ENCODE results near the gene CSH1. TPM values are rescaled to one million over a fixed set of nuclear protein-coding genes. Genes with fewer than 3 reads are reported as not detected.
A peak's percentile ranks its signal among the peaks of the same experiment; 100 is the strongest.

CSH1 gene
- total and polyA plus RNA-seq, 2 donors (not counting 3 experiments of a cell fraction or from before 2014, with no cell fraction given): not detected

GRCh38 chr17:63930951-63931575 is 34.7 kb upstream of the CSH1 start:
- no peaks in the 10 kb centered on the region for H3K79me2 ChIP-seq (ENCODE audit: control insufficient read depth, insufficient read depth, low read length)
- no peaks in the 10 kb centered on the region for H3K27me3 ChIP-seq (ENCODE audit: control insufficient read depth in 2 of 2, insufficient read depth in 2 of 2, low read length in 2 of 2)
- POLR2A ChIA-PET: no interaction called here
- H2AFZ ChIP-seq (ENCODE audit: low read depth, low read length): peak overlapping the region; percentile 53
- no peak for DNase-seq (ENCODE audit: low read depth, low spot score)
- H3K36me3 ChIP-seq (ENCODE audit: control insufficient read depth in 2 of 2, extremely low read depth in 1 of 2, insufficient read depth in 2 of 2, low read length in 2 of 2): no peaks in the 10 kb centered on the region
- no peak overlapping the region for H3K4me3 ChIP-seq (replicated peaks in 1 of 3; ENCODE audit: insufficient read depth in 1 of 3, low read depth in 1 of 3, low read length in 3 of 3)
- no TSS peak for BruUV-seq (replicated peaks)
- H3K9ac ChIP-seq (replicated peaks; ENCODE audit: extremely low read depth, insufficient read depth, low read length): no peak overlapping the region
- no peaks in the 10 kb centered on the region for H4K20me1 ChIP-seq (replicated peaks; ENCODE audit: control insufficient read depth, extremely low read depth, insufficient read depth, low read length)
- no peak for TF ChIP-seq FOS (IDR thresholded peaks at IDR 0.05; ENCODE audit: borderline replicate concordance, insufficient read depth, low read length)
- TF ChIP-seq EZH2 (IDR thresholded peaks at IDR 0.05; ENCODE audit: borderline replicate concordance, low read depth, low read length, severe bottlenecking): no peak
- TF ChIP-seq POLR2A (IDR thresholded peaks at IDR 0.05; ENCODE audit: low read depth, low read length): no peak
- TF ChIP-seq JUN (IDR thresholded peaks at IDR 0.05; ENCODE audit: borderline replicate concordance, insufficient read depth, insufficient read length, low read depth): no peak
- no peak for TF ChIP-seq POLR2AphosphoS5 (IDR thresholded peaks at IDR 0.05; ENCODE audit: insufficient read depth, low read depth, low read length)
- TF ChIP-seq MYC (IDR thresholded peaks at IDR 0.05; ENCODE audit: low read depth, low read length): no peak
- TF ChIP-seq CTCF (IDR thresholded peaks at IDR 0.05; ENCODE audit: extremely low read depth in 1 of 2, insufficient read depth in 1 of 2, low read depth in 1 of 2, low read length in 2 of 2): no peak
- no peak for TF ChIP-seq GATA2 (IDR thresholded peaks at IDR 0.05; ENCODE audit: insufficient read depth, insufficient read length, low read depth, low read length)
- TF ChIP-seq, protein P1, sequence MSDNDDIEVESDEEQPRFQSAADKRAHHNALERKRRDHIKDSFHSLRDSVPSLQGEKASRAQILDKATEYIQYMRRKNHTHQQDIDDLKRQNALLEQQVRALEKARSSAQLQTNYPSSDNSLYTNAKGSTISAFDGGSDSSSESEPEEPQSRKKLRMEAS (IDR thresholded peaks at IDR 0.05; ENCODE audit: insufficient read depth, insufficient read length): no peak
- no peaks in the 10 kb centered on the region for H3K9me1 ChIP-seq (replicated peaks; ENCODE audit: control insufficient read depth, extremely low read depth, insufficient read depth, low read length)
- peak; percentile 72 for FAIRE-seq
- no peak overlapping the region for H3K4me2 ChIP-seq (ENCODE audit: insufficient read depth, low read length)
- CTCF ChIA-PET: interaction anchor here (0.9 to 3.5 kb wide), 4 partner anchors 12 to 19 kb away, joined by 3 to 26 read pairs (median 22); partner anchors contain the start of gene GH1
- H3K27ac ChIP-seq (ENCODE audit: insufficient read depth, low read depth, low read length): no peak overlapping the region
- peaks cover 4% of the 10 kb centered on the region for H3K4me1 ChIP-seq (ENCODE audit: control insufficient read depth, extremely low read depth, insufficient read depth, low read length)
- dilution Hi-C loops (cut with MboI; ENCODE audit: extremely low pct_ligation_motif_present, low sequenced_read_pairs) (no loop called here), intact Hi-C loops (cut with micrococcal nuclease) (no loop called here)
- H3K9me3 ChIP-seq (replicated peaks; ENCODE audit: control insufficient read depth, insufficient read depth, low read length): no peaks in the 10 kb centered on the region
